Panc1 (cell line): Measurements from ENCODE around the gene SNRPA1. TPM values are rescaled to one million over a fixed set of nuclear protein-coding genes. Genes with fewer than 3 reads are reported as not detected.

Experiments used
- ATAC-seq: fragments of 200-7000 bp; cut with Tn5 transposase; 2 replicates; pipeline ENCODE4 v1.9.1; 2020; ENCODE audit warnings: mild to moderate bottlenecking, moderate library complexity
- BruUV-seq: library from RNA; stranded (reverse); fragments of 400-500 nt; replicated peaks from 2 replicates; lab custom pipeline; 2021; lab: Mats Ljungman, UMichigan
- CTCF ChIA-PET: fragments of 300-600 bp; sonication (Branson Sonifier 250); formaldehyde crosslinking; loops from one replicate; lab custom pipeline; 2022; ENCODE audit warnings: antibody characterized with exemption; lab: Charles Lee
- POLR2A ChIA-PET: fragments of 300-600 bp; sonication (Branson Sonifier 250); formaldehyde crosslinking; loops from one replicate; lab custom pipeline; 2022; ENCODE audit warnings: antibody characterized with exemption; lab: Charles Lee
- DNase-seq: peaks from one replicate; pipeline ENCODE4 v3.0.0-alpha.2; 2010; ENCODE audit warnings: low read depth, low spot score
- H3K27ac ChIP-seq: 2 replicates; pipeline ENCODE4 v1.5.1; 2011; ENCODE audit warnings: mild to moderate bottlenecking, low read length, inconsistent platforms
- H3K27me3 ChIP-seq: fragments of 200-500 bp; sonication (Bioruptor generic); 2 replicates; pipeline ENCODE4 v1.6.0; 2014; ENCODE audit warnings: low read length, inconsistent platforms; ENCODE audit not compliant: control insufficient read depth, insufficient read depth
- H3K36me3 ChIP-seq: fragments of 200-500 bp; sonication (Bioruptor generic); 2 replicates; pipeline ENCODE4 v1.5.1; 2014; ENCODE audit warnings: inconsistent platforms, mild to moderate bottlenecking, low read length, moderate library complexity; ENCODE audit not compliant: control insufficient read depth, insufficient read depth
- H3K4me1 ChIP-seq: 2 replicates; pipeline ENCODE4 v1.5.1; 2011; ENCODE audit warnings: inconsistent platforms, mild to moderate bottlenecking, low read length, moderate library complexity; ENCODE audit not compliant: control insufficient read depth, insufficient read depth
- H3K4me3 ChIP-seq, 2 experiments: 2 replicates each; pipeline ENCODE4 v1.5.1; 2011 to 2012; ENCODE audit warnings: low read depth in 2 of 2, low read length in 2 of 2, mild to moderate bottlenecking in 2 of 2, inconsistent platforms in 1 of 2, moderate library complexity in 1 of 2
- H3K9me3 ChIP-seq: fragments of 200-500 bp; sonication (Bioruptor generic); 2 replicates; pipeline ENCODE4 v1.5.1; 2014; ENCODE audit warnings: low read depth, mild to moderate bottlenecking, inconsistent platforms, low read length, moderate library complexity; ENCODE audit not compliant: control insufficient read depth, insufficient read depth
- CTCF ChIP-seq: fragments of 450-650 bp; IDR thresholded peaks from 2 replicates; pipeline ENCODE4 v1.5.1; 2017; ENCODE audit warnings: mild to moderate bottlenecking
- POLR2AphosphoS5 ChIP-seq: IDR thresholded peaks from 2 replicates; pipeline ENCODE4 v1.6.1; 2012; ENCODE audit warnings: mild to moderate bottlenecking, low read depth, low read length, moderate library complexity
- REST ChIP-seq, 2 experiments: IDR thresholded peaks; 2 replicates each; pipeline ENCODE4 v1.6.1; 2011 to 2012; ENCODE audit warnings: low read depth in 2 of 2, control low read depth in 1 of 2, low read length in 1 of 2, mild to moderate bottlenecking in 1 of 2, moderate library complexity in 1 of 2; ENCODE audit not compliant: insufficient read depth in 1 of 2
- SIN3A ChIP-seq: IDR thresholded peaks from 2 replicates; pipeline ENCODE4 v1.6.1; 2012; ENCODE audit warnings: low read depth, mild to moderate bottlenecking, low read length, moderate library complexity, borderline replicate concordance; ENCODE audit not compliant: insufficient read depth
- TCF7L2 ChIP-seq: IDR thresholded peaks from 2 replicates; pipeline ENCODE4 v1.6.1; 2011; ENCODE audit warnings: mild to moderate bottlenecking, low read depth, low read length, inconsistent platforms
- in situ Hi-C: cut with HindIII; loops from 2 replicates; pipeline ENCODE4 v1.10.0; 2016; ENCODE audit warnings: low sequenced_read_pairs, low pct_unique_long_range_greater_than_20kb
- intact Hi-C: fragments of 100-400 bp; cut with micrococcal nuclease; formaldehyde crosslinking; loops from one replicate; pipeline ENCODE4 v1.10.0; 2022; ENCODE audit not compliant: unreplicated experiment
- total RNA-seq: library from RNA; stranded (reverse); gene quantifications from one replicate; pipeline ENCODE4 v1.2.1, GENCODE V29; 2021; ENCODE audit not compliant: unreplicated experiment

Gene SNRPA1
- total RNA-seq, 1 experiment from 2014 or later, result 98.0 TPM

DNA sequence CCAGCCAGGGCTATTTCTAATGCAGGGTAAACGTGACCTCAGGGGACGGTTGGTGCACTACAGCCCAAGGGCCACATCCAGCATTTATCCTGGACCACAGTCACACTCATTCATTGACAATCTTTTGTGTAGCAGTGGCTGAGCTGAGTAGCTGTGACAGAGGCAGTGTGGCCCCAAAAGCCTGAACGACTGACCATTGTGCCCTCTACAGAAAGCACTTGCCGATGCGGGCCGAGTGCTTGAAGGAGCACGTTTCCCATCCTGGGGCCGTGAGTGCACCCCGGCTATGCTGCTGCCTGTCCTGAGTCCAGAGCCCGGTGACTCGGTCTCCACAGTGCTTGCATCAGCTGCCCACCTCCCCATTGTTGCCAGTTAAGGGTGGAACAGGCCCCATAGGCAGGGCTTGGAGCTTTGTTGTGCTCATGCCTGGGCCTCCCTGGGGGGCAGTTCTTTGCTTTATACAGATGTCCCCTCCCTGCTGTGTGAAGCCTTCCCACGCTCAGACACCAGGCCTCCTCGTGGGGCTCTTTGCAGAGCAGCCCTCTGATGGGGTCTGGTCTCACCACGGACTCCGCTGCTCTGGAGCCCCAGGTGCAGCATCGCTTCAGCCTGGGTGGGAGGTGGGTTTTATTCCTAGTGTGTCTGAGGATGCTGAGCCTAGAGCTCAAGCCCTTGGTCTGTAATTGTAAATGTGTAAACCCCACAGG is 13.0 kb upstream of the SNRPA1 start:
- no peaks in the 10 kb centered on the region for H3K36me3 ChIP-seq
- CTCF ChIA-PET, result no interaction called here
- no TSS peak for BruUV-seq
- H3K9me3 ChIP-seq, result no peaks in the 10 kb centered on the region
- H3K4me3 ChIP-seq, result no peak overlapping the region
- no peaks in the 10 kb centered on the region for H3K27me3 ChIP-seq
- ATAC-seq (no peak; the same call in 1 of the 2 replicates), DNase-seq (no peak)
- in situ Hi-C loops, result no loop called here
- H3K27ac ChIP-seq, result no peak overlapping the region
- intact Hi-C loops, result no loop called here
- POLR2A ChIA-PET, result no interaction called here
- H3K4me1 ChIP-seq, result no peaks in the 10 kb centered on the region; the same call in 1 of the 2 replicates
- no peak for TF ChIP-seq TCF7L2

GRCh38 chr15:101307048-101307896 is 12.2 kb upstream of the SNRPA1 start:
- no TSS peak for BruUV-seq
- Histone ChIP-seq H3K27ac (no peak overlapping the region), H3K4me1 (no peaks in the 10 kb centered on the region; the same call in 1 of the 2 replicates), H3K4me3 (no peak overlapping the region), H3K27me3 (no peaks in the 10 kb centered on the region), H3K9me3 (no peaks in the 10 kb centered on the region), H3K36me3 (no peaks in the 10 kb centered on the region)
- in situ Hi-C loops (no loop called here), intact Hi-C loops (no loop called here)
- TF ChIP-seq SIN3A (no peak), CTCF (no peak), POLR2AphosphoS5 (no peak), TCF7L2 (no peak), REST (IDR thresholded peaks at IDR 0.05; ENCODE audit: insufficient read depth in 1 of 2, low read depth in 2 of 2, low read length in 1 of 2) (no peak)
- CTCF ChIA-PET, result no interaction called here
- POLR2A ChIA-PET, result interaction anchor here (0.6 kb wide), 1 partner anchor 362 kb away, joined by 3 read pairs; no protein-coding TSS in a partner anchor
- DNase-seq (no peak), ATAC-seq (peak; percentile 19)
